ENCODE measurements around the gene ARPC4.

ARPC4 gene

GRCh38 chr3:9810433-9810770, 17.5 kb downstream of the ARPC4 start:
- ChIA-PET CTCF (no interaction called here), POLR2A (no interaction called here)
- no peak for TF ChIP-seq CTCF (IDR thresholded peaks at IDR 0.05; ENCODE audit: control extremely low read depth, extremely low read depth, low read depth, missing control alignments)
- no peak for DNase-seq (ENCODE audit: extremely low spot score)

GRCh38 chr3:9810846-9811245, 18.0 kb downstream of the ARPC4 start:
- ChIA-PET CTCF (no interaction called here), POLR2A (no interaction called here)
- DNase-seq (ENCODE audit: extremely low spot score): no peak
- no peak for TF ChIP-seq CTCF (IDR thresholded peaks at IDR 0.05; ENCODE audit: control extremely low read depth, extremely low read depth, low read depth, missing control alignments)

DNA sequence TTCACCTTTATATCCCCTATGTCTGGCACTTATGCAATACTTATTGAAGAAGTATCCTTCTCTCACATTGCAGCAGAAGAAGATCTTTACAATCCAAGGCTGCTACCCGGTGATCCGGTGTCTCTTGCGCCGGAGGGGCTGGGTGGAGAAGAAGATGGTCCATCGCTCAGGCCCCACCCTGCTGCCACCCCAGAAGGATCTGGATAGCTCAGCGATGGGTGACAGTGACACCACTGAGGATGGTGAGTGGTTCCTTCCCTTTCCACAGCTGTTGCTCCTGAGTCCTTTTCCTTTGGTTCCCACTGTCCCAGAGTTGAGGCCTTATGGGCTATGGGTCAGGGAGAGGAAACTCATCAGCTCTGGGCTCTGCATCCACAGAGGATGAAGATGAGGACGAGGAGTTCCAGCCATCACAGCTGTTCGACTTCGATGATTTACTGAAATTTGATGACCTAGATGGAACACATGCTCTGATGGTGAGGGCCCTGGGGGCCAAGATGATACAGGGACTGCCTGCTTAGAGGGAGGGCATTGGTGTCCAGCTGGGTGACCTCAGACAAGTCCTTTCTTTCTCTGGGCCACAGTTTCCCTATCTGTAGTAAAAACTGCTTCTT, 20.1 kb downstream of the ARPC4 start:
- CTCF ChIA-PET: interaction anchor here (1.2 to 1.5 kb wide), 3 partner anchors 14 to 87 kb away, joined by 3 to 4 read pairs (median 4); no protein-coding TSS in a partner anchor
- DNase-seq (ENCODE audit: extremely low spot score): no peak
- no peak for TF ChIP-seq CTCF (IDR thresholded peaks at IDR 0.05; ENCODE audit: control extremely low read depth, extremely low read depth, low read depth, missing control alignments)
- POLR2A ChIA-PET: interaction anchor here (0.7 kb wide), 1 partner anchor 101 kb away, joined by 3 read pairs; no protein-coding TSS in a partner anchor

GRCh38 chr3:9815986-9816385, 23.1 kb downstream of the ARPC4 start:
- CTCF ChIA-PET: interaction anchor here (1.4 kb wide), 1 partner anchor 10 kb away, joined by 4 read pairs; no protein-coding TSS in a partner anchor
- no peak for TF ChIP-seq CTCF (IDR thresholded peaks at IDR 0.05; ENCODE audit: control extremely low read depth, extremely low read depth, low read depth, missing control alignments)
- DNase-seq (ENCODE audit: extremely low spot score): no peak
- POLR2A ChIA-PET: no interaction called here

- ChIA-PET CTCF (interaction anchor here (1.2 kb wide), 2 partner anchors 9 to 14 kb away, joined by 3 to 5 read pairs; no protein-coding TSS in a partner anchor), POLR2A (no interaction called here)
- TF ChIP-seq CTCF (IDR thresholded peaks at IDR 0.05; ENCODE audit: control extremely low read depth, extremely low read depth, low read depth, missing control alignments): no peak
- DNase-seq (ENCODE audit: extremely low spot score): no peak
Observed at GRCh38 chr3:9817436-9817835, 24.6 kb downstream of the ARPC4 start.

- no peak for DNase-seq (ENCODE audit: extremely low spot score)
- TF ChIP-seq CTCF (IDR thresholded peaks at IDR 0.05; ENCODE audit: control extremely low read depth, extremely low read depth, low read depth, missing control alignments): no peak
- POLR2A ChIA-PET: no interaction called here
- CTCF ChIA-PET: interaction anchor here (1.5 to 2.1 kb wide), 2 partner anchors 11 to 12 kb away, joined by 4 read pairs; no protein-coding TSS in a partner anchor
Observed at GRCh38 chr3:9818666-9819335, 25.9 kb downstream of the ARPC4 start.

Measured in GM10248 (cell line).